ENCODE data around the gene DMC1. TPM values are rescaled to one million over a fixed set of nuclear protein-coding genes. Genes with fewer than 3 reads are reported as not detected.

Gene DMC1
- polyA plus RNA-seq, 6 donors from 2014 or later: 0.18 TPM; not detected in 5

Other genes starting within 250 kb of the DMC1 start
- not detected for gene KCNJ4, start 115.0 kb downstream of the DMC1 start, polyA plus RNA-seq (ENCODE audit: low read depth in 6 of 6)
- gene KDELR3, start 102.1 kb downstream of the DMC1 start, polyA plus RNA-seq (ENCODE audit: low read depth in 6 of 6): 1 to 10 TPM in 1 of 6 donors, under 1 TPM in 2, not detected in 3; 0.16 to 3.0 (median 0.31) TPM
- 10 to 100 TPM; 10.3 to 68.0 (median 42.2) TPM for gene DDX17, start 63.9 kb downstream of the DMC1 start, polyA plus RNA-seq (ENCODE audit: low read depth in 6 of 6)
- gene FAM227A, start 86.2 kb upstream of the DMC1 start, polyA plus RNA-seq (ENCODE audit: low read depth in 6 of 6): not detected
- 1 to 10 TPM; 2.5 to 7.7 (median 4.4) TPM for gene CBY1, start 86.5 kb upstream of the DMC1 start, polyA plus RNA-seq (ENCODE audit: low read depth in 6 of 6)
- 10 to 100 TPM; 59.6 to 78.7 (median 71.0) TPM for gene TOMM22, start 111.8 kb upstream of the DMC1 start, polyA plus RNA-seq (ENCODE audit: low read depth in 6 of 6)
- 10 to 100 TPM in 3 of 6 donors, 1 to 10 TPM in 3; 8.2 to 12.1 (median 9.7) TPM for gene JOSD1, start 130.8 kb upstream of the DMC1 start, polyA plus RNA-seq (ENCODE audit: low read depth in 6 of 6)
- 10 to 100 TPM; 21.2 to 41.2 (median 33.3) TPM for gene GTPBP1, start 135.8 kb upstream of the DMC1 start, polyA plus RNA-seq (ENCODE audit: low read depth in 6 of 6)
- 100 to 1,000 TPM; 146 to 327 (median 208) TPM for gene SUN2, start 185.8 kb upstream of the DMC1 start, polyA plus RNA-seq (ENCODE audit: low read depth in 6 of 6)
- gene DNAL4, start 224.0 kb upstream of the DMC1 start, polyA plus RNA-seq (ENCODE audit: low read depth in 6 of 6): 10 to 100 TPM; 10.6 to 15.7 (median 12.7) TPM